GM18861 (cell line): Measurements from ENCODE around the gene TSPOAP1.
A peak's percentile ranks its signal among the peaks of the same experiment; 100 is the strongest.
"Not testable (repeated sequence)": the region's sequence is repeated elsewhere in the genome, so short reads cannot be mapped to it uniquely, and the experiment has no call there.

Experiments
- ATAC-seq: cut with Tn5 transposase; IDR thresholded peaks from one replicate; pipeline ENCODE4 v1.9.1; 2021; ENCODE audit not compliant: unreplicated experiment

TSPOAP1 gene

DNA sequence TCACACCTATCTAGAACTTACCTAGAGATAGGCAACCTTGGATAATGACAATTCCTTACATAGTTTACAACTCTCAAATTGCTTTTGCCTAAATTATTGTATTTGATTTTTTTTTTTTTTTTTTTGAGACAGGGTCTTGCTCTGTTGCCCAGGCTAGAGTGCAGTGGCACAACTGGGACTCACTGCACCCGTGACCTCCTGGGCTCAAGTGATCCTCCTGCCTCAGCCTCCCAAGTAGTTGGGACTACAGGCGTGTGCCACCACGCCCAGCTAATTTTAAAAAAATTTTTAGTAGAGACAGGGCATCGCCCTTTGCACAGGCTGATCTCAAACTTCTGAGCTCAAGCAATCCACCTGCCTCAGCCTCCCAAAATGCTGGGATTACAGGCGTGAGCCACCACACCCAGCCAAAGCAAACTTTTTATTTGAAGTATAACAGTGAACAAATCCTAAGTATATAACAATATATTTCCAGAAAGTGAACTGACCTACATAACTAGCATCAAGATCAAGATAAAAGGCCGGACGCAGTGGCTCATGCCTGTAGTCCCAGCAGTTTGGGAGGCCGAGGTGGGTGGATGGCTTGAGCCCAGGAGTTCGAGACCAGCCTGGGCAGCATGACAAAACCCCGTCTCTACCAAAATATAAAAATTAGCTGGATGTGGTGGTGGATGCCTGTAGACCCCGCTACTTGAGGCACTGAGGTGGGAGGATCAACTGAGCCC lies 12.7 kb upstream of the TSPOAP1 start:
- not testable (repeated sequence) for ATAC-seq

DNA sequence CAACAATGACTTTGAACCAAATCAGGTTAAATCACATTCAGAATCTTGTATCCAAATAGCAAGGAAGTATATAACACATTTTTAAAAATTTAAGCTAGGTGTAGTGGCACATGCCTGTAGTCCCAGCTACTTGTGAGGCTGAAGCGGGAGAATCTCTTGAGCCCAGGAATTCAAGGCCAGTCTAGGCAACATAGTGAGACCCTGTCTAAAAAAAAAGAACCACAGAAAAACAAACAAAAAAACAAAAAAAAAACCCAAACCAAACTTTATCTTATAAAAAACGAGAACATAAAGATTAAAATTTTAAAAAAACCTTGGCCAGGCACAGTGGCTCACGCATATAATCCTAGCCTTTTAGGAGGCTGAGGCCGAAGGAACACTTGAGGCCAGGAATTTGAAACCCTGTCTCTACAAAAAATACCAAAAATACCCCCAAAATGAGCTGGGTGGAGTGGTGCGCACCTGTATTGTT lies 11.8 kb upstream of the TSPOAP1 start:
- no peak for ATAC-seq

GRCh38 chr17:58339755-58340404 lies 11.3 kb upstream of the TSPOAP1 start:
- ATAC-seq: no peak

GRCh38 chr17:58338841-58339754 lies 10.5 kb upstream of the TSPOAP1 start:
- no peak for ATAC-seq

GRCh38 chr17:58338454-58338840 lies 9.9 kb upstream of the TSPOAP1 start:
- no peak for ATAC-seq

DNA sequence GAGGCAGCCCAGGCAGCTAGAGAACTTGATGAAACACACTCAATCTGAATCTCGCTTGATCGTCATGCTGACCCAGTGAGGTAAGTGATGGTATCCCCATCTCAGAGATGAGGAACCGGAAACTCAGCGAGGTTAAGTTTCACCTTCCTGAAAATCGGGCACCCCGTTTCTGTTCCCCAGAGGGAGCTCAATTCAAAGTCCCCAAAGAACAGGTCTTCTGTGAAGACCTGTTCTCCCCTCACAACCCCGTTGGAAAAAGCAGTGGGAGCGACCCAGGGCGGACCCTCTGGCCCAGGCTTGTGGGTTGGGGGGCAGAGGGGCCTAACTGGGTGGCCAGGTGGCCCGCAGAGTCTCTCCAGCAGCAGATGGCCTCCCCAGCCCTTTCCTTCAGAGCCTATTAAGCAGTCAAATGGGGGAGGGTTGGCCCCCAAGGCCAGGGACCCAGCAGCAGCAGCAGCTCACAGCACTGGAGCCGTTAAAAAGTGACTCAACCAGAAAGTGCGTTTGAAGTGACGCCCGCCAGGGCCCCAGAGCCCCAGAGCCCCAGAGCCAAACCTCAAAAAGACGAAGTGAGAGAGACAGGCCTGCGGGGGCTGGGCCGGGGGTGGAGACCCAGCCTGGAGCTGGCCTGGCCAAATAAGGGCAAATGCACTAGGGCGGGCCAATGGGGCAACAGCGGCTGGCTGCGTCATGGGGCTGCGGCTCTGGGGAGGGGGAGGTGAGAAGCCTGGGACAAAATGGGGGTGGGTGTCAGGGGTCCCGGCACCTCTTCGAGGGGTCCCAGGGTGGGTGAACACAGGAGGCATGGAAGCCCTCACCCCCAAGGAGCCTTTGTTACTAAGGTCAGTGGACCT lies 9.2 kb upstream of the TSPOAP1 start:
- peak; percentile 49 for ATAC-seq

DNA sequence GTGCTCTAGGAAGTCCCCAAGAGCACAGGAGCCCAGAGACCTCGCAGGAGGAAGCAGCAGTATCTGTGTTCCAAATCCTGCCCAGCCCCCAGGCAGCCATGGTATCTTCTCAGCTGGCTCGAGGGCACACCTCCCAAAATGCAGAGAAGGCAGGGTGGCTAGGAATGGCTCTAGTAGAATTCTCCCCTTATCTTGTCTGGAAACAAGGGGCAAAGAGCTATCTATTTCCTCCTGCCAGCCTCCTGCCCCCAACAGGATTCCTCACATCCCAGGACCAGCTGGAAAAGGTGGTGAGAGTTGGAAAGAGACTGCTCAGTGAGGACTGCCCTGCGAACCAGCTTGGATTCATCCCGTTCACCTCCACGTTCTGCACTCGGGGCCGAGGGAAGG lies 8.6 kb upstream of the TSPOAP1 start:
- ATAC-seq: no peak

- ATAC-seq: no peak
These were observed 8.0 kb upstream of the TSPOAP1 start for GRCh38 chr17:58336456-58337209.

- ATAC-seq: peak; percentile 20
These were observed 7.3 kb upstream of the TSPOAP1 start for GRCh38 chr17:58335779-58336455.

- no peak for ATAC-seq
These were observed 6.6 kb upstream of the TSPOAP1 start for GRCh38 chr17:58335061-58335731.

DNA sequence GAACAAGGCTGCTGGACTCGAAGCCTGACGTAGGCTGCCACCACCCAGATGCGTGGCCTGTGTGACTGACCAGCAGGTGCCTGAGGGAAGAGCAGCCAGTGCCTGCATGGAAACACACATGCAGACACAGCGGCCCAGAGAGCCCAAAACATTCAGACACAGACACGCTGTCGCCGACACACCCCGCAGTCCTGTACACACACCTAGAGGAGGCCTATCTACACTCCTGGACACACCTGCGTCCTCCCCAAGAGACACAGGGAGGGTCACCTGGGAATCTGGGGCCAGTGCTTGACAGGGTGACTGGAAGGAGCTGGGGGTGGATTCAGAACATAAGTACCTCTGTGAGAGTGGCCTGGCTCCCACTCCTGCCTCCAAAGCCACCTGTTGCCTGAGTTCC lies 6.1 kb upstream of the TSPOAP1 start:
- ATAC-seq: no peak

DNA sequence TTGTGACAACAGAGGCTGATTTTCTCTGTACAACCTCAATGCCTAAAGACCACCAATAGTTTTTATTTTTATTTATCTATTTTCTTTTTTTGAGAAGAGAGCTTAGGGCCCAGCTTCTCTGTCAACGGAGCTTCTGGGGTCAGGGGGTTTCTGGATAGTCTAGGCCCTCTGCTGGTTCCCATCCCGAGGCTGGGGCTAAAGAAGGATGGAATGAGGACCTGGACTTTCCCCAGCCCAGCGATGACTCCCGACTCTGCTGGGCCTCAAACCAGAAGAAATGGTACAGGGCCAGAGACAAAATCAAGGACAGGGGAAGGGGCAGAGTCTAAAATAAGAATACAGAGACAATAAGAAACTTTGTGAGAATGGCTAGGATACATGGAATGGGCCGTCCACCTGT lies 5.7 kb upstream of the TSPOAP1 start:
- no peak for ATAC-seq

DNA sequence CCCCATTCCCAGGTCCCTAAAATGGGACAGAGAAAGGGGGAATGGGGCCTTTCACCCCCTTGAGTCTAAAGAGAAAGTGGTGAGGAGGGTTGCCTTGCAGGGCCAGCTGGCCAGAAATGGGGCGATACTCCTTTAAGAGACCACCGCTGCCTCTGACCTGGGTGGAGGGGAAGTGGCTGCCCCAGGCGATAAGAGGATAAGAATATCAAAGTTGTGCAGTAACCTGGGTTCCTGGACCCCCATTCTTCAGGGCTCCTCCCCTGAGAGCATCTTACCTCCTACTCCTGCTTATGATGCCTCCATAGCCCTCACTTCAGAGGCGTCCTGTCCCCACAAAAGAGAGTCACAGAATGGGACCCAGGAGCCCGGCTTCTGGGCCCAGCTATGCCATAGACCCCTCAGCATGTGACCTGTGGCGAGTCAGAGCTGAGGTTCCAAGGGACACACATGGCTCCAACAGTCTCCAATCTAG lies 5.2 kb upstream of the TSPOAP1 start:
- no peak for ATAC-seq

- ATAC-seq: no peak
These were observed 4.5 kb upstream of the TSPOAP1 start for GRCh38 chr17:58332778-58333735.

- ATAC-seq: no peak
These were observed 3.5 kb upstream of the TSPOAP1 start for GRCh38 chr17:58331815-58332777.

DNA sequence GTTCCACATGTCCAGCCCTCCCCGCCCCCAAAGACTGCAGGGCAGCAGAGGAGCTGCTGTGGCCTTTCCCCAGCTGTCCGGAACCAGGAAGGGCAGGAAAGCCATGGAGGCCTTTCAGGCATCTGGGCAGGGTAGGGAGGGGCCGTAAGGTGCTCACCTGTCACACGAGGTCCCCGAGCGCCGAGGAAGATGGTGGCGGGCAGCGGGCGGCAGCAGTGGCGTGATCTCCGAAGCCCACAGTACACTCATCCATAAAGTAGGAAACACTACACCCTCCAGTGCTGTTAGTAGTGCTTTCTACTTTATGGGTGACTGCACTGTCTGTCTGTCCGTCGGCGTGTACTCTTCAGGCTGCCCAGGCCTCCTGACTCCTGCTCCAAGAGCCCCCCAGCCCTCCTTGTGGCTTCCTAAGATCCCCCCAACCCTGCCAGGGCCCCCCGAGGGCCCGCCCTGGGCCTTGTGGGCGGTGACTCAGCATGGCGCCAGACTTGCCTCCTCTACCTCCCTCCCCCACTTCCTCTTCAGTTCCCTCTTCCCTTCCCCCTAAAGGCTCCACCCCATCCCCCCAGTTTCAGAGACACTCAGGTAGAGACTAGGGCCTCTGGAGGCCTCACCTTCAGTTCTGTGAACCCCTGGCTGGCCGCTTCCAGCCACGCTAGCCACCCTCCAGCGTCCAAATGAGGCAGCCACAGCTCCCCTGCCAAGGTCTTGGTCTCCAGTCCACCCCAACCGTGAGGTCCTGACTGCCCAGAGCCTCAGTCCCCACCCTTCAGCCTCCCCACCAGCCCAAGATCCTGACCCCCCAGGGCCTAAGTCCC lies 2.6 kb upstream of the TSPOAP1 start:
- no peak for ATAC-seq
